SHP77 (cell line): ENCODE measurements around the gene CADM1.
A peak's percentile ranks its signal among the peaks of the same experiment; 100 is the strongest.

Source experiments
- DNase-seq, 2 experiments: peaks; one replicate each; lab custom pipeline; 2025; lab: John Stamatoyannopoulos, UW

The CADM1 gene

GRCh38 chr11:115207166-115207591 is 297.0 kb downstream of the CADM1 start:
- DNase-seq = no peak

GRCh38 chr11:115206365-115207022 is 297.7 kb downstream of the CADM1 start:
- no peak for DNase-seq

GRCh38 chr11:115202900-115203552 is 301.2 kb downstream of the CADM1 start:
- no peak for DNase-seq

GRCh38 chr11:115202074-115202473 is 302.1 kb downstream of the CADM1 start:
- DNase-seq = no peak

GRCh38 chr11:115201111-115201792 is 303.0 kb downstream of the CADM1 start:
- no peak for DNase-seq

- DNase-seq = no peak
Measured at GRCh38 chr11:115199481-115200069, 304.6 kb downstream of the CADM1 start.

- DNase-seq = peak in 1 of 2 experiments; percentile 13
Measured at GRCh38 chr11:115198321-115198741, 305.9 kb downstream of the CADM1 start.

- DNase-seq = no peak
Measured at GRCh38 chr11:115197433-115197832, 306.8 kb downstream of the CADM1 start.

- no peak for DNase-seq
Measured at GRCh38 chr11:115197031-115197430, 307.2 kb downstream of the CADM1 start.

GRCh38 chr11:115194802-115195110 is 309.5 kb downstream of the CADM1 start:
- DNase-seq = no peak

- DNase-seq = no peak
Measured at GRCh38 chr11:115193914-115194801, 310.1 kb downstream of the CADM1 start.

GRCh38 chr11:115191761-115192160 is 312.5 kb downstream of the CADM1 start:
- DNase-seq = no peak

GRCh38 chr11:115190196-115190595 is 314.0 kb downstream of the CADM1 start:
- no peak for DNase-seq

GRCh38 chr11:115188898-115189278 is 315.3 kb downstream of the CADM1 start:
- no peak for DNase-seq

- no peak for DNase-seq
Measured at GRCh38 chr11:115188188-115188897, 315.9 kb downstream of the CADM1 start.

GRCh38 chr11:115185931-115186330 is 318.3 kb downstream of the CADM1 start:
- DNase-seq = no peak

- DNase-seq = no peak
Measured at GRCh38 chr11:115185507-115185906, 318.7 kb downstream of the CADM1 start.

GRCh38 chr11:115184901-115185300 is 319.3 kb downstream of the CADM1 start:
- no peak for DNase-seq

- DNase-seq = no peak
Measured at GRCh38 chr11:115183830-115184229, 320.4 kb downstream of the CADM1 start.

- DNase-seq = no peak
Measured at GRCh38 chr11:115183136-115183535, 321.1 kb downstream of the CADM1 start.

- DNase-seq = no peak
Measured at GRCh38 chr11:115182282-115182955, 321.8 kb downstream of the CADM1 start.
